ENCODE results near the gene NUDCD3.

NUDCD3 gene

GRCh38 chr7:44477938-44478337 lies 12.5 kb downstream of the NUDCD3 start:
- no peaks in the 10 kb centered on the region for H3F3A ChIP-seq (ENCODE audit: low read depth)
- H3K9me2 ChIP-seq (replicated peaks; ENCODE audit: low read depth, low read length), result no peaks in the 10 kb centered on the region
- peaks cover 4% of the 10 kb centered on the region for H3K4me1 ChIP-seq (ENCODE audit: insufficient read depth, low read length, poor library complexity, severe bottlenecking)
- peaks cover 7% of the 10 kb centered on the region; the same call in 1 of the 2 replicates for H3K9me3 ChIP-seq (ENCODE audit: insufficient read depth, low read depth, low read length)
- peaks cover 32% of the 10 kb centered on the region for H3K79me2 ChIP-seq (ENCODE audit: insufficient read depth, low read length)
- no peak overlapping the region for H2AFZ ChIP-seq (ENCODE audit: low read length)
- peaks cover 12% of the 10 kb centered on the region for H4K20me1 ChIP-seq (ENCODE audit: insufficient read depth, low read length, poor library complexity, severe bottlenecking)
- H3K9ac ChIP-seq (ENCODE audit: low read depth, low read length, poor library complexity, severe bottlenecking), result no peak overlapping the region
- no peak for TF ChIP-seq EZH2phosphoT487 (IDR thresholded peaks at IDR 0.05; ENCODE audit: borderline replicate concordance)
- TF ChIP-seq CTCF (conservative IDR thresholded peaks at IDR 0.05; ENCODE audit: low read length), result no peak
- peaks cover 60% of the 10 kb centered on the region; the same call in 1 of the 2 replicates for H3K36me3 ChIP-seq (ENCODE audit: insufficient read depth, low read length)
- H3K27me3 ChIP-seq (ENCODE audit: insufficient read depth, low read length, poor library complexity, severe bottlenecking), result no peaks in the 10 kb centered on the region
- H3K4me3 ChIP-seq (ENCODE audit: low read length, poor library complexity, severe bottlenecking), result no peak overlapping the region
- no peak overlapping the region for H3K4me2 ChIP-seq (ENCODE audit: low read depth, low read length, poor library complexity, severe bottlenecking)

GRCh38 chr7:44477063-44477830 lies 13.2 kb downstream of the NUDCD3 start:
- H4K20me1 ChIP-seq (ENCODE audit: insufficient read depth, low read length, poor library complexity, severe bottlenecking), result peaks cover 18% of the 10 kb centered on the region

GRCh38 chr7:44476313-44476712 lies 14.1 kb downstream of the NUDCD3 start:
- TF ChIP-seq EZH2phosphoT487 (IDR thresholded peaks at IDR 0.05; ENCODE audit: borderline replicate concordance) (no peak), CTCF (conservative IDR thresholded peaks at IDR 0.05; ENCODE audit: low read length) (no peak)
- peaks cover 19% of the 10 kb centered on the region for H4K20me1 ChIP-seq (ENCODE audit: insufficient read depth, low read length, poor library complexity, severe bottlenecking)
- no peak overlapping the region for H3K9ac ChIP-seq (ENCODE audit: low read depth, low read length, poor library complexity, severe bottlenecking)
- H3K36me3 ChIP-seq (ENCODE audit: insufficient read depth, low read length), result peaks cover 54% of the 10 kb centered on the region; the same call in 1 of the 2 replicates
- no peaks in the 10 kb centered on the region for H3K27me3 ChIP-seq (ENCODE audit: insufficient read depth, low read length, poor library complexity, severe bottlenecking)
- no peaks in the 10 kb centered on the region for H3K9me3 ChIP-seq (ENCODE audit: insufficient read depth, low read depth, low read length)
- H3K4me3 ChIP-seq (ENCODE audit: low read length, poor library complexity, severe bottlenecking), result no peak overlapping the region
- peaks cover 33% of the 10 kb centered on the region for H3K79me2 ChIP-seq (ENCODE audit: insufficient read depth, low read length)
- H3K4me1 ChIP-seq (ENCODE audit: insufficient read depth, low read length, poor library complexity, severe bottlenecking), result peaks cover 4% of the 10 kb centered on the region
- H2AFZ ChIP-seq (ENCODE audit: low read length), result no peak overlapping the region
- H3K4me2 ChIP-seq (ENCODE audit: low read depth, low read length, poor library complexity, severe bottlenecking), result no peak overlapping the region
- no peaks in the 10 kb centered on the region for H3F3A ChIP-seq (ENCODE audit: low read depth)
- H3K9me2 ChIP-seq (replicated peaks; ENCODE audit: low read depth, low read length), result no peaks in the 10 kb centered on the region

More at GRCh38 chr7:44477063-44477830, 13.2 kb downstream of the NUDCD3 start:
- peaks cover 56% of the 10 kb centered on the region; the same call in 1 of the 2 replicates for H3K36me3 ChIP-seq (ENCODE audit: insufficient read depth, low read length)
- H3K79me2 ChIP-seq (ENCODE audit: insufficient read depth, low read length), result peaks cover 29% of the 10 kb centered on the region
- no peaks in the 10 kb centered on the region for H3K27me3 ChIP-seq (ENCODE audit: insufficient read depth, low read length, poor library complexity, severe bottlenecking)
- H2AFZ ChIP-seq (ENCODE audit: low read length), result no peak overlapping the region
- no peak overlapping the region for H3K4me3 ChIP-seq (ENCODE audit: low read length, poor library complexity, severe bottlenecking)
- H3K4me2 ChIP-seq (ENCODE audit: low read depth, low read length, poor library complexity, severe bottlenecking), result no peak overlapping the region
- no peak overlapping the region for H3K9ac ChIP-seq (ENCODE audit: low read depth, low read length, poor library complexity, severe bottlenecking)
- no peaks in the 10 kb centered on the region for H3F3A ChIP-seq (ENCODE audit: low read depth)
- TF ChIP-seq CTCF (conservative IDR thresholded peaks at IDR 0.05; ENCODE audit: low read length) (peak; percentile 99), EZH2phosphoT487 (IDR thresholded peaks at IDR 0.05; ENCODE audit: borderline replicate concordance) (no peak)
- H3K4me1 ChIP-seq (ENCODE audit: insufficient read depth, low read length, poor library complexity, severe bottlenecking), result peaks cover 4% of the 10 kb centered on the region
- no peaks in the 10 kb centered on the region for H3K9me2 ChIP-seq (replicated peaks; ENCODE audit: low read depth, low read length)
- no peaks in the 10 kb centered on the region; the same call in 1 of the 2 replicates for H3K9me3 ChIP-seq (ENCODE audit: insufficient read depth, low read depth, low read length)
